Activated naive CD4-positive, alpha-beta T cell treated with anti-CD3 and anti-CD28 coated beads, Interleukin-2, amount 50 U/mL, for 24 hours (primary cell): ENCODE measurements around the gene AANAT.

ENCODE experiments used
- H3K27ac Mint-ChIP-seq: one replicate; pipeline ENCODE4 v1.8.0; 2021; ENCODE audit warnings: mild to moderate bottlenecking, mixed read lengths
- H3K27me3 Mint-ChIP-seq: one replicate; pipeline ENCODE4 v1.8.0; 2021; ENCODE audit warnings: mixed read lengths
- H3K36me3 Mint-ChIP-seq: one replicate; pipeline ENCODE4 v1.8.0; 2021; ENCODE audit warnings: mixed read lengths
- H3K4me1 Mint-ChIP-seq: one replicate; pipeline ENCODE4 v1.8.0; 2021; ENCODE audit warnings: mixed read lengths
- H3K4me3 Mint-ChIP-seq: one replicate; pipeline ENCODE4 v1.8.0; 2021; ENCODE audit warnings: mild to moderate bottlenecking, mixed read lengths
- H3K9me3 Mint-ChIP-seq: one replicate; pipeline ENCODE4 v1.8.0; 2021; ENCODE audit warnings: mixed read lengths

Gene AANAT

DNA sequence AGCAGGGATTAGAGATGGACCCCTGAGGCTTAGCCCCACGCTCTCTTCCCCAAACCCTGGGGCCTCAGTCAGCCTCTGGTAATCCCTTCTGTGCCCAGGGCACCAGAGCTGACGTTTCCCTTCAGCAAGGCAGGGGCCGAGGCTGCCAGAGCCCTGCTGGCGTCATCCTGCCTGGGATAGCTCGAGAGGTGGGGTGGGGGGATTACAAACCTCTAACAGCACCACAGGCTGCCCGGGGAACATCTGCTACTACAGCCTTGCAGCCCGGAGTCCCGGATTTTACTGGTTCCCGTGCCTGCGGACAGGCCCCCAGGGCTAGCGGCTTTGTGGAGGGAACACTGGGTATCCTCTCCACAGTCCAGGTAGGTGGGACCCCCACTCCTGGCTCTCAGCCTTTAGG lies at the start of gene AANAT:
Gene AANAT, plus strand, starts transcription at position 238 of the 400 bp plus-strand sequence. CDS start 1,144 bp downstream, outside the sequence.
- Mint-ChIP-seq H3K9me3 (no peaks in the 10 kb centered on the region), H3K4me3 (no peak within 1 kb of the TSS), H3K27ac (no peak within 1 kb of the TSS), H3K36me3 (peaks cover 3% of the 10 kb centered on the region), H3K27me3 (no peaks in the 10 kb centered on the region), H3K4me1 (peaks cover 3% of the 10 kb centered on the region)

DNA sequence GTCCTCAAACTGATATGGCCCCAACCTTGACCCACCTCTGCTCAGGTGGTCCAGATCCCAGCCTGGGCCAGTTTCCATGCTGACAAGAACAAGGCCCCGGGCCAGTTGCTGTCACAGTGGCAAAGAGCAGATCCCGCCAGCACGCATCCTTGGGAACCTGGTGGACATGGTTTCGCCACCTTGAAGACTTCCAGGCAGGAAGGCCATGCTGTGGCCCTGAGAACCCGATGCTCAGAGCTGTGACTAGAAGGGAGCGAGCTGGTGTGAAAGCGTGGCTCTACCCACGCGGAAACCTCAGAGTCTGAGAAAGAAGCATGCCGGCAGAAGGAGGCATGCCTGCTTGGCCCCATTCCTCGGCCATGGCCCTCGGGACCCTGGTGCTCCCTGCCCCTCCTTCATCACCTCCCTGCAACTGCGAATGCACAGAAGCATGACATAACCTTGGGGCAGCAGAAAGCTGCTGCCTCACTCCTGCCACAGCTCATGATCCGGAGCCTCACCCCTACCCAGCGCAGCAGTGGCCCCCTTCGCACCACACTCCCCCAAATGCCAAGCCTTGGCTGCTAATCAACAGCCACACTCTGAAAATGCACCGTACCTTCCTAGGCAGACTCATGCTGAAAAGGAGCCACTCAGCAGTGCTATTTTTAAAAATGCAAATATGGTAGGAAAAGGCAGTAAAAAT lies 47.7 kb upstream of the AANAT start:
- peaks cover 4% of the 10 kb centered on the region for H3K36me3 Mint-ChIP-seq
- no peak overlapping the region for H3K27ac Mint-ChIP-seq
- no peaks in the 10 kb centered on the region for H3K9me3 Mint-ChIP-seq
- H3K4me3 Mint-ChIP-seq = no peak overlapping the region
- H3K4me1 Mint-ChIP-seq = peaks cover 25% of the 10 kb centered on the region
- H3K27me3 Mint-ChIP-seq = no peaks in the 10 kb centered on the region

DNA sequence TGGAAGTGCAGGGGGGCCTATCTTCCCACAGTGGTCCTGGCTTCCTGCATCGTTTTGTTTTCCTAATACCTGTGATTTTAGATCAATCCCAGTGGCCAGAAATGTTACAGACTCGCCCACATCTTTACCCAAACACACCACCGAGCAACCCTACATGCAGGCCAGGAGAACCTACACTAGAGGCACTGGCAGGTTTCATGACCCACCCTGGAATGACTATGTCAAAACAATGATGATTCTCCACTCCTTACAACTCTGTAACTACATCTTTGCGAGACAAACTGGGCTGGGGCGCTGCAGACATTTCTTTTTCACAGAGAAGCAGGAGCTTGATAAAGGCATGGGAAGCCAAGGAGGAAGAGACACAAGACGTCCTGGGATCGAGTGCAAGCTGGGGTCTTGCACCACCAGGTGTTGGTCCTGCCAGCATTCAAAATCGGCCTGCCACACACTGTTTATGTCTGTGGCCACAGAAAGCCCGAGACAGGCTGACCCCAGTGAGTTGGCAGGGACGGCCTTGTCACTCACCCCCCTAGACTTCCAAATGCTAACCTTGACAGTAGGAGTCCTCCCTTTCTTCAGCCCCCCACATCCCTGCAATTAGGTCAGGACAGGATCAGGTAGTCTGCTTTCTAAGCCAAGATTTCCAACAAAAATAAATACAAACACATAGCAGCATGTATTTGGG lies 46.9 kb upstream of the AANAT start:
- H3K27me3 Mint-ChIP-seq = no peaks in the 10 kb centered on the region
- H3K27ac Mint-ChIP-seq = no peak overlapping the region
- peaks cover 28% of the 10 kb centered on the region for H3K4me1 Mint-ChIP-seq
- peaks cover 7% of the 10 kb centered on the region for H3K36me3 Mint-ChIP-seq
- H3K4me3 Mint-ChIP-seq = no peak overlapping the region
- H3K9me3 Mint-ChIP-seq = no peaks in the 10 kb centered on the region

DNA sequence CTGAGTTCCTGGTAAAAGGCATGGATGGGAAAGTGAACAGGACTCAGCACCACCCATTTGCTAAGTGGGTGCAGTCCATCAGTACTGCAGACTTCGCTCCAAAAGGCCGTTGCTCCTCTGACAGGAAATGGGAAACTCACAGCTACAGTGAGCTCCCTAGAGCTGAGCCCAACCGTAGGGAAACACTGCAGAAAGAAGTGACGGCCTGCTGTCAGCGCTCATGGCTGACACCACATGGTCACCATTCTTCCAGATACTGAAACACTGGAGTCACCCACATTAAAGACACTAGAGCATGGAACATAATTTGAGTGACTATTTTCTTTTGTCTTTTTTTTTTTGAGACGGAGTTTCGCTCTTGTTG lies 46.4 kb upstream of the AANAT start:
- Mint-ChIP-seq H3K27ac (no peak overlapping the region), H3K9me3 (no peaks in the 10 kb centered on the region), H3K36me3 (peaks cover 7% of the 10 kb centered on the region), H3K27me3 (no peaks in the 10 kb centered on the region), H3K4me1 (peaks cover 32% of the 10 kb centered on the region), H3K4me3 (no peak overlapping the region)

DNA sequence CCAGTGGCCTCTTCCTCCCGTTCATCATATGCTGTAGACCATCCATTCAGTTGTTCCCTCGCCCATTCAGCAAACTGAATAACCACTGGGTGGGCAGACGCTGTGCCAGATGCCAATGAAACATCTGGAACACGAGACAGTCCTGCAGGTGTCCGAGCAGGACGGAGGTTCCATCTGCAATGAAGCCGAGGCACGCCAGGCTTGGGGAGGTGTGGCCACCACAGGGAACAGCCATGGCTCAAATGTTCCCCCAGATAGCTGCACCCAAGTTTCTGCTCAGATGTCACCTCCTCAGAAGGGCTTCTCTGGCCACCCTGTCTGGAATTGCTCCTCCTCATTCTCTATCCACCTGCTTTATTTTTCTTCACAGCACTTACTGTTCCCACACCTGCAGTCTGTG lies 45.0 kb upstream of the AANAT start:
- Mint-ChIP-seq H3K36me3 (peaks cover 7% of the 10 kb centered on the region), H3K27ac (no peak overlapping the region), H3K9me3 (no peaks in the 10 kb centered on the region), H3K4me1 (peaks cover 40% of the 10 kb centered on the region), H3K4me3 (no peak overlapping the region), H3K27me3 (no peaks in the 10 kb centered on the region)

DNA sequence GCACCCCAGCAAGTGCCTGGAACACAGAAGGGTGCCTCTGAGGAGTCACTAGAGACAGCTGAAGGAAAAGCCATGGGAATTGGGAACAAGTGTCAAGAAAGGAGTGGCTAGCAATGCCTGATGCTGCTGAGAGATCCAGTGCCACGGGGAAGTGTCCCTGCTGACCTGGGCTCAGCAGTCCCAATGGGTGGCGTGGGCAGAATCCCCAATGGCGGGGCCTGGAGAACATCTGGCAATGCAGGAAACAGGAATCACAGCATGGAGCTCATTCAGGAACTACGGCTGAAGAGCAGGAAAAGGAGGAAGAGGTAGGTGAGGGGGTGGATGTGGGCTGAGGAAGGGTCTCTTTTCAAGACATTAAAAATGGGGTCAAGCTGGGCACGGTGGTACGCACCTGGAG lies 44.5 kb upstream of the AANAT start:
- H3K4me3 Mint-ChIP-seq = no peak overlapping the region
- H3K27me3 Mint-ChIP-seq = no peaks in the 10 kb centered on the region
- no peak overlapping the region for H3K27ac Mint-ChIP-seq
- peaks cover 37% of the 10 kb centered on the region for H3K4me1 Mint-ChIP-seq
- H3K9me3 Mint-ChIP-seq = no peaks in the 10 kb centered on the region
- H3K36me3 Mint-ChIP-seq = peaks cover 3% of the 10 kb centered on the region

DNA sequence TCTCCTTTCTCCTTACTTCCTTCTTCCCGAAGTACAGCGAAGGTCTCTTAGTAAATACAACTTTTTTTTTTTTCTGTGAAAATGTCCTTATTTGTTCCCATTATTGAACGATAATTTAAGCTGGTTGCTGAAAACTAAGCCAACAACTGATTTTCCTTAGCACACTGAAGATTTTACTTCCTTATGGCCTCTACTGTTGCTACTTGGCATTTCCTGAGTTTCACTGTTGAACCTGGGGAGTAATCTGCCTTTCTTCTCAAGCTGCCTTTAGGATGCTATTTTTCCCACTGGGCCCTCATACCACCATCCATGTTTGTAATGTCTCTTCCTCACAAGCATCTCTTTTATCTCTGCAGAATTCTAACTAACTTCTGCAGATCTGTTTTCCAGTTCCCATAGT lies 40.5 kb upstream of the AANAT start:
- H3K27ac Mint-ChIP-seq = no peak overlapping the region

DNA sequence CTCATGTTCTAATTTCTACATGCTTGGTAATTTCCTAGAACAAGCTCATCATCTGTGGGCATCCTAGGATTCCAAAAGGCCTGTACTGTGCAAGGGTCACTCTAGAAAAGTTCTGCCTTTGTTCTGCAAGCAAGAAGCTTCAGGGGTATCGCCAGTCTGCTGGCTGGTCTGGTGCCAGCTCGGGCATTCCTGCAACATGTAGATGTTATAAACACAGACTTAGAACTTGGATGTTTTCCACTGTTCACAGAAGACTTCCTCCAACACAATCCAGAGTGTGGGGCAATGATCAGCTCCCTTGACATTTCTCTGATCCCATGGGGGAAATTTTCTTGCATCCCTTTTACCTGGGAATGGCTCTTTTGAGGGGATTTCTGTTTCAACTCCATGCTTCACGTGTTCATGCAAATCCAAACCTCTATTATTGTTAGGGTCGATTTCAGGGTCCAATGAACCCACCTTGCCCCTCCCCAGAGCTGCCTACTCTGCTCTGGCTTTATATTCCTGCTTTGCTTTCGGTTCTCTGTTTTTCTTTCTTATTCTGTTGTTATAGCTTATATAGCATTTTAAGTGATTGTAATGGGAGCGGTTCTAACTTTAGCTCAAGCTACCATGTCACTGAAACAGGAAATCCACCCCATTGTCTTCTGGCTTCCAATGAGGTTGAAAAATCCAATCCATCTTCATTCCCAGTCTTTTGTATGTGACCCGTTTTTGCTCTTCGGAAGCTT lies 39.7 kb upstream of the AANAT start:
- Mint-ChIP-seq H3K36me3 (peaks cover 3% of the 10 kb centered on the region), H3K4me3 (no peak overlapping the region), H3K27ac (no peak overlapping the region), H3K27me3 (no peaks in the 10 kb centered on the region), H3K9me3 (no peaks in the 10 kb centered on the region), H3K4me1 (peaks cover 43% of the 10 kb centered on the region)

More for the DNA sequence above, 40.5 kb upstream of the AANAT start:
- Mint-ChIP-seq H3K4me1 (peaks cover 39% of the 10 kb centered on the region), H3K9me3 (no peaks in the 10 kb centered on the region), H3K36me3 (peaks cover 3% of the 10 kb centered on the region), H3K27me3 (no peaks in the 10 kb centered on the region), H3K4me3 (no peak overlapping the region)

DNA sequence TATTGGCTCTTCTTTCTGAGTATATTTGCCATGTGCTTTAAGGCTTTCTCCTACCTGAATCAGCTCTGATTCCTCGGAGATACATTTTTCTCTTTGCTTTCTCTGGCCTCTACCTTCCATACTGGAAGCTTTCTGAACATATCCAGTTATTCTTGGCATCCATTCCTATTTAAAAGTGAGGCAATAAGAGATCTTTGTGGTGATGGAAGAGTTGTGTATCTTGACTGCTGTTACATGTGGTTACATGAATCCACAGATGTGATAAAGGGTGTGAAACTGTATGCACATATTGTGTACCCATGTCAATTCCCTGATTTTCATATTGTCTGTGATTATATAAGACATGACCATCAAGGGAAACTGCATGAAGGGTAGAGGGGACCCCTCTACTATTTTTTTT lies 38.9 kb upstream of the AANAT start:
- H3K4me3 Mint-ChIP-seq = no peak overlapping the region
- H3K27ac Mint-ChIP-seq = no peak overlapping the region
- H3K27me3 Mint-ChIP-seq = no peaks in the 10 kb centered on the region
- no peaks in the 10 kb centered on the region for H3K9me3 Mint-ChIP-seq
- H3K36me3 Mint-ChIP-seq = peaks cover 3% of the 10 kb centered on the region
- H3K4me1 Mint-ChIP-seq = peaks cover 44% of the 10 kb centered on the region

DNA sequence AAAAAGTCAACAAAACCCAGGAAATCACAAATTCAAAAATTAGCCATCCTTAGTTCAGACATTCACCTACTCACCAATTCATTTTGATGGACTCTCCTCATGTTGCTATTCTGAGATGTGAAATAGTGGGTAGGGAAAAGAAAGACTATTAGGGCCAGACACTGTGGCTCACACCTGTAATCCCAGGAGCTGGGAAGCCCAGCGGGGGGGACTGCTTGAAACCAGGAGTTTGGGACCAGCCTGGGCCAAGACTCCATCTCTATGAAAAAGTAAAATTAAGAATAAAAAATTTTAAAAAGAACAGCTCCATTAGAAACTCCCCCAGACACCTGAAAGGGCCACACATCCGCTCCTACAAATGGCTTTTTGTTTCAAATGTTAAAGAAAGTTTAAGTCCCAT lies 35.9 kb upstream of the AANAT start:
- Mint-ChIP-seq H3K4me3 (no peak overlapping the region), H3K9me3 (no peaks in the 10 kb centered on the region), H3K4me1 (peaks cover 48% of the 10 kb centered on the region), H3K27me3 (no peaks in the 10 kb centered on the region), H3K27ac (no peak overlapping the region), H3K36me3 (peaks cover 3% of the 10 kb centered on the region)

DNA sequence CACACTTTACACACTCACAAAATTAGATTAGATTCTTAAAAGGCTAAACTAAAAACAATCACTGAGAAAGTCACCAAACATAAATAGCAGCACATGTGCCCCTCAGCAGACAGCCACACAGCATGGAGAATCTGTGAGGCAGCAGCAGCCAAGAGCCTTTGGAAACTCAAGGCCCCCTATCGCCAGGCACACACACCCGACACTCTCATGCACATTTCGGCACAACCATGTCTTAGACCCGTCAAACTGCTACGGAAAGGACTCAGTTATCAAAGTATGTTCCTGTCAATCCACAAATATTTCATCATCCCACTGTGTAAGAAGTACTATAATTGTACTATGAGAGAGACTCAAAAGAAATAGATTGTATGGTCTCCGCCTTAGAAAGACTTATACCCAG lies 35.4 kb upstream of the AANAT start:
- Mint-ChIP-seq H3K4me1 (peaks cover 46% of the 10 kb centered on the region), H3K4me3 (no peak overlapping the region), H3K9me3 (no peaks in the 10 kb centered on the region), H3K36me3 (peaks cover 3% of the 10 kb centered on the region), H3K27me3 (no peaks in the 10 kb centered on the region), H3K27ac (no peak overlapping the region)

DNA sequence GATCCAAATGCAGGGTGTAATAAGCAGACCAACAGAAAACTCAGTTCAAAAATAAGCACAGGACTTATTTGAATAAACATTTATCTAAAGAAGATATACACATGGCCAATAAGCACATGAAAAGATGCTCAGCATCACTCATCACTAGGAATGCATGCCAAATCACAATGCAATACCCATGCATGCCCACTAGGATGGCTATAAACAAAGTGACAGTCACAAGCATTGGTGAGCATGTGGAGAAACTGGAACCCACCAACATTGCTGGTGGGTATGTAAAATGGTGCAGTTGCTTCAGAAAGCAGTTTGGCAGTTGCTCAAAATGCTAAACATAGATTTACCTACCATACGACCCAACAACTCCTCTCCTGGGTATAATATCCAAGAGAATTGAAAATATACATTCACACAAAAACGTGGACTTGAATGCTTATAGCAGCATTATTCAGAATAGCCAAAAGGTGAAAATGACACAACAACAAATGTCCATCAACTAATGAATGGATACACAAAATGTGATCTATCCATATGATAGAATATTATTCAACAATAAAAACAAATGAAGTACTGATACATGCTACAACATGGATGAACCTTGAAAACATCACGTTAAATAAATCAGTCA lies 34.6 kb upstream of the AANAT start:
- no peak overlapping the region for H3K4me3 Mint-ChIP-seq
- H3K4me1 Mint-ChIP-seq = peaks cover 40% of the 10 kb centered on the region
- no peaks in the 10 kb centered on the region for H3K9me3 Mint-ChIP-seq
- H3K36me3 Mint-ChIP-seq = peaks cover 3% of the 10 kb centered on the region
- H3K27ac Mint-ChIP-seq = no peak overlapping the region
- no peaks in the 10 kb centered on the region for H3K27me3 Mint-ChIP-seq

DNA sequence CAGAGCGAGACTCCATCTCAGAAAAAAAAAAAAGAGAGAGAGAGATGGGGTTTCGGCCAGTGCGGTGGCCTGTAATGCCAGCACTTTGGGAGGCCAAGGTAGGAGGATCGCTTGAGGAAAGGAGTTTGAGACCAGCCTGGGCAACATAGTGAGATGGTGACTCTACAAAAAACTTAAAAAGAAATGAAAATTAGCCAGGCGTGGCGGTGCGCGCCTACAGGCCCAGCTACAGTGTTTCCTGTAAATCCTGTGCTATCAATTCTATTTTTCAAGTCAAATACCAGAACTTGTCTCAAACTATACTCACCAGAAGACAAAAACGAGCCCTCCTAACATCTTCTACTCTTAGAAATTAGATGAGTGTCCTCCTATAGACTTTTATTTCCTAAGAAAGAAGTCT lies 33.7 kb upstream of the AANAT start:
- Mint-ChIP-seq H3K36me3 (peaks cover 3% of the 10 kb centered on the region), H3K9me3 (no peaks in the 10 kb centered on the region), H3K4me3 (no peak overlapping the region), H3K4me1 (peaks cover 40% of the 10 kb centered on the region), H3K27ac (no peak overlapping the region), H3K27me3 (no peaks in the 10 kb centered on the region)

DNA sequence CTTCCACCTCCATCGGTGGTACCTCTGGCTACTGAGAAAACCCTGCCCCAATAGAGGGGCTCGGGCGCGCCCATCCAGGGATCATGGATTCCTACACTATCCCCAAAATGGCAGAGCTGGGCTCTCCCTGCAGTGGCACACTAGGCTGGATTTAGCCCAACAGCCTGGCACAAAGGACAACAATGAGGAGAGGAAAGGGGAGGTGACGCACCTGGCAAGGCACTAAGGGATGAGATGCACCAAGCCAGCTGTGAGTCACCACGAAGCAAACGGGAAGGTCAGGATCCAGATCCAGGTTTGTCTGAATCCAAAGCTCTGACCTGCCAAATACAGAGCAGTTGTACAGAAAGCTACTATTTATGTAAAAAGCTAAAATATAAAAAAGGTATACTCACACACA lies 32.5 kb upstream of the AANAT start:
- no peak overlapping the region for H3K27ac Mint-ChIP-seq
- H3K4me3 Mint-ChIP-seq = no peak overlapping the region
- peaks cover 50% of the 10 kb centered on the region for H3K4me1 Mint-ChIP-seq
- H3K27me3 Mint-ChIP-seq = no peaks in the 10 kb centered on the region
- peaks cover 3% of the 10 kb centered on the region for H3K36me3 Mint-ChIP-seq
- H3K9me3 Mint-ChIP-seq = no peaks in the 10 kb centered on the region

DNA sequence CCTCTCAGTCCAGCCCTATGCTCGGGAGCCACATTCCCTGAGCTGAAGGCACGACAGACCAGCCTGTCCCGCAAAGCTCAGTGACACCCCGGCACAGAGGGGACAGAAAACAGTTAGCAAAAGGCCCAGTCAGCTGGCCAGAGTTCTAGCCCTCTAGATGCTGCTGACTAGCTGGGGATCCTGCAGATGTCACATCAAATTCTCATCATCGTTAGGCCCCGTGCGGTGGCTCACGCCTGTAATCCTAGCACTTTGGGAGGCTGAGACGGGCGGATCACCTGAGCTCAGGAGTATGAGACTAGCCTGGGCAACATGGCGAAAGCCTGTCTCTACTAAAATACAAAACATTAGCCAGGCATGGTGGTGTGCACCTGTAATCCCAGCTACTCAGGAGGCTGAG lies 31.7 kb upstream of the AANAT start:
- Mint-ChIP-seq H3K4me3 (no peak overlapping the region), H3K9me3 (no peaks in the 10 kb centered on the region), H3K4me1 (peaks cover 48% of the 10 kb centered on the region), H3K36me3 (peaks cover 3% of the 10 kb centered on the region), H3K27ac (no peak overlapping the region), H3K27me3 (no peaks in the 10 kb centered on the region)
